Cardiac muscle cell (in vitro differentiated cells and primary cell): ENCODE measurements around the gene ALDOB. TPM values are rescaled to one million over a fixed set of nuclear protein-coding genes. Genes with fewer than 3 reads are reported as not detected.

Source experiments
- DNase-seq, 2 donors: peaks; one replicate each; pipeline versions ENCODE4 v3.0.0 to v3.0.0-alpha.2; 2010 to 2017; ENCODE audit warnings: low read depth in 1 of 2, low spot score in 1 of 2
- H3K27ac ChIP-seq: fragments of 200-600 bp; sonication (generic); 2 replicates; pipeline ENCODE4 v1.5.1; 2016
- H3K27me3 ChIP-seq: fragments of 200-600 bp; sonication (generic); 2 replicates; pipeline ENCODE4 v1.6.0; 2016; ENCODE audit warnings: control low read depth
- H3K36me3 ChIP-seq: fragments of 200-600 bp; sonication (generic); 2 replicates; pipeline ENCODE4 v1.5.1; 2016; ENCODE audit warnings: control low read depth
- H3K4me1 ChIP-seq: fragments of 200-600 bp; sonication (generic); 2 replicates; pipeline ENCODE4 v1.8.1; 2017; ENCODE audit warnings: low read depth, mild to moderate bottlenecking, mixed run types
- H3K4me3 ChIP-seq: fragments of 200-600 bp; sonication (generic); 2 replicates; pipeline ENCODE4 v1.5.1; 2016; ENCODE audit warnings: mild to moderate bottlenecking
- H3K9me3 ChIP-seq: fragments of 200-600 bp; sonication (generic); 2 replicates; pipeline ENCODE4 v1.5.1; 2017; ENCODE audit warnings: low read depth, mild to moderate bottlenecking, control low read depth
- CTCF ChIP-seq: IDR thresholded peaks from 2 replicates; pipeline ENCODE4 v1.5.1; 2012; ENCODE audit warnings: low read depth, mild to moderate bottlenecking, low read length
- polyA plus RNA-seq: library from polyadenylated mRNA; unstranded; fragments of >200 nt; fragmentation: Nextera tagmentation; extraction: Ambion mirVana; gene quantifications from 2 replicates; pipeline ENCODE4 v1.2.1, GENCODE V29; 2016
- total RNA-seq: library from RNA; depleted of rRNA; stranded (reverse); fragments of >200 nt; gene quantifications from 2 replicates; pipeline ENCODE4 v1.2.3, GENCODE V29; 2016

Gene ALDOB
- total and polyA plus RNA-seq, 2 experiments from 2014 or later: 0.26 TPM; not detected in 1

GRCh38 chr9:101478906-101479305 is 43.3 kb upstream of the ALDOB start:
- Histone ChIP-seq H3K27ac (no peak overlapping the region), H3K4me3 (no peak overlapping the region), H3K36me3 (no peaks in the 10 kb centered on the region), H3K4me1 (no peaks in the 10 kb centered on the region), H3K9me3 (no peaks in the 10 kb centered on the region), H3K27me3 (no peaks in the 10 kb centered on the region)
- DNase-seq: no peak
- no peak for TF ChIP-seq CTCF

GRCh38 chr9:101478444-101478843 is 42.9 kb upstream of the ALDOB start:
- Histone ChIP-seq H3K36me3 (no peaks in the 10 kb centered on the region), H3K4me1 (no peaks in the 10 kb centered on the region), H3K27ac (no peak overlapping the region), H3K9me3 (no peaks in the 10 kb centered on the region), H3K4me3 (no peak overlapping the region), H3K27me3 (no peaks in the 10 kb centered on the region)
- DNase-seq: no peak
- TF ChIP-seq CTCF: no peak

GRCh38 chr9:101477736-101478135 is 42.2 kb upstream of the ALDOB start:
- no peaks in the 10 kb centered on the region for H3K4me1 ChIP-seq
- H3K27me3 ChIP-seq: no peaks in the 10 kb centered on the region
- H3K9me3 ChIP-seq: no peaks in the 10 kb centered on the region
- H3K27ac ChIP-seq: no peak overlapping the region
- H3K36me3 ChIP-seq: no peaks in the 10 kb centered on the region
- no peak overlapping the region for H3K4me3 ChIP-seq
- DNase-seq: no peak
- no peak for TF ChIP-seq CTCF

- H3K27me3 ChIP-seq: no peaks in the 10 kb centered on the region
- no peak overlapping the region for H3K27ac ChIP-seq
- H3K4me3 ChIP-seq: no peak overlapping the region
- no peak for DNase-seq
- TF ChIP-seq CTCF: no peak
- no peaks in the 10 kb centered on the region for H3K36me3 ChIP-seq
- H3K9me3 ChIP-seq: no peaks in the 10 kb centered on the region
- H3K4me1 ChIP-seq: no peaks in the 10 kb centered on the region
Measured at GRCh38 chr9:101477214-101477613, 41.6 kb upstream of the ALDOB start.

GRCh38 chr9:101476576-101477208 is 41.1 kb upstream of the ALDOB start:
- H3K4me3 ChIP-seq: no peak overlapping the region
- no peak for TF ChIP-seq CTCF
- no peaks in the 10 kb centered on the region for H3K27me3 ChIP-seq
- H3K4me1 ChIP-seq: no peaks in the 10 kb centered on the region
- DNase-seq: no peak
- no peak overlapping the region for H3K27ac ChIP-seq
- no peaks in the 10 kb centered on the region for H3K36me3 ChIP-seq
- no peaks in the 10 kb centered on the region for H3K9me3 ChIP-seq
